Measurements from ENCODE around the gene CDC73.
"Not testable (repeated sequence)": the region's sequence is repeated elsewhere in the genome, so short reads cannot be mapped to it uniquely, and the experiment has no call there.

CDC73 gene

GRCh38 chr1:193188915-193189314 lies 67.1 kb downstream of the CDC73 start:
- not testable (repeated sequence) for H3K4me1 ChIP-seq (ENCODE audit: control insufficient read depth, low read depth, low read length); H3K9ac ChIP-seq (ENCODE audit: low read length); H3K56ac ChIP-seq (ENCODE audit: low read length); H2BK120ac ChIP-seq (ENCODE audit: low read depth, low read length); H2BK5ac ChIP-seq (ENCODE audit: low read length); H3K4me2 ChIP-seq (ENCODE audit: low read length); H4K5ac ChIP-seq (ENCODE audit: low read length); H3K27me3 ChIP-seq (ENCODE audit: insufficient read depth, low read length, poor library complexity); H3K79me1 ChIP-seq (ENCODE audit: low read length); H2BK15ac ChIP-seq (replicated peaks; ENCODE audit: low read depth); H3K18ac ChIP-seq (ENCODE audit: low read length); DNase-seq; H3K4ac ChIP-seq (ENCODE audit: low read depth, low read length); H3K79me2 ChIP-seq (ENCODE audit: control insufficient read depth, insufficient read depth, low read length); H3K27ac ChIP-seq (ENCODE audit: low read depth, low read length); H2AK5ac ChIP-seq (ENCODE audit: low read length); H3K23ac ChIP-seq (ENCODE audit: low read length); H4K8ac ChIP-seq (ENCODE audit: low read depth, low read length); H3K36me3 ChIP-seq (ENCODE audit: control insufficient read depth, insufficient read depth, low read length); H3K4me3 ChIP-seq (ENCODE audit: low read length)
- no CpG with 5 or more reads among the region's 7 CpGs for WGBS (ENCODE audit: extremely low coverage, insufficient coverage, low lambda C conversion rate)

- Histone ChIP-seq H3K23ac (ENCODE audit: low read length) (no peak overlapping the region), H2BK120ac (ENCODE audit: low read depth, low read length) (no peak overlapping the region), H3K27me3 (ENCODE audit: insufficient read depth, low read length, poor library complexity) (no peaks in the 10 kb centered on the region), H3K79me2 (ENCODE audit: control insufficient read depth, insufficient read depth, low read length) (peaks cover 9% of the 10 kb centered on the region), H2BK15ac (replicated peaks; ENCODE audit: low read depth) (no peak overlapping the region), H3K4me2 (ENCODE audit: low read length) (no peak overlapping the region), H2AK5ac (ENCODE audit: low read length) (no peak overlapping the region), H3K4me1 (ENCODE audit: control insufficient read depth, low read depth, low read length) (no peaks in the 10 kb centered on the region), H3K4me3 (ENCODE audit: low read length) (no peak overlapping the region), H3K27ac (ENCODE audit: low read depth, low read length) (no peak overlapping the region), H3K56ac (ENCODE audit: low read length) (no peak overlapping the region), H4K5ac (ENCODE audit: low read length) (no peak overlapping the region), H3K79me1 (ENCODE audit: low read length) (peaks cover 2% of the 10 kb centered on the region), H3K18ac (ENCODE audit: low read length) (no peak overlapping the region), H3K36me3 (ENCODE audit: control insufficient read depth, insufficient read depth, low read length) (no peaks in the 10 kb centered on the region), H4K8ac (ENCODE audit: low read depth, low read length) (no peak overlapping the region), H2BK5ac (ENCODE audit: low read length) (no peak overlapping the region), H3K9ac (ENCODE audit: low read length) (no peak overlapping the region), H3K4ac (ENCODE audit: low read depth, low read length) (no peak overlapping the region)
- no CpG with 5 or more reads among the region's 3 CpGs for WGBS (ENCODE audit: extremely low coverage, insufficient coverage, low lambda C conversion rate)
- no peak for DNase-seq
Measured at GRCh38 chr1:193189442-193190095, 67.7 kb downstream of the CDC73 start.

GRCh38 chr1:193190096-193190744 lies 68.4 kb downstream of the CDC73 start:
- Histone ChIP-seq H3K4me1 (ENCODE audit: control insufficient read depth, low read depth, low read length) (no peaks in the 10 kb centered on the region), H3K79me1 (ENCODE audit: low read length) (peaks cover 2% of the 10 kb centered on the region), H3K18ac (ENCODE audit: low read length) (no peak overlapping the region), H2BK15ac (replicated peaks; ENCODE audit: low read depth) (no peak overlapping the region), H3K23ac (ENCODE audit: low read length) (no peak overlapping the region), H3K36me3 (ENCODE audit: control insufficient read depth, insufficient read depth, low read length) (no peaks in the 10 kb centered on the region), H2BK120ac (ENCODE audit: low read depth, low read length) (no peak overlapping the region), H2AK5ac (ENCODE audit: low read length) (no peak overlapping the region), H3K79me2 (ENCODE audit: control insufficient read depth, insufficient read depth, low read length) (peaks cover 9% of the 10 kb centered on the region), H3K4ac (ENCODE audit: low read depth, low read length) (no peak overlapping the region), H3K4me3 (ENCODE audit: low read length) (no peak overlapping the region), H3K9ac (ENCODE audit: low read length) (no peak overlapping the region), H3K56ac (ENCODE audit: low read length) (no peak overlapping the region), H4K5ac (ENCODE audit: low read length) (no peak overlapping the region), H3K27me3 (ENCODE audit: insufficient read depth, low read length, poor library complexity) (no peaks in the 10 kb centered on the region), H4K8ac (ENCODE audit: low read depth, low read length) (no peak overlapping the region), H3K4me2 (ENCODE audit: low read length) (no peak overlapping the region), H3K27ac (ENCODE audit: low read depth, low read length) (no peak overlapping the region), H2BK5ac (ENCODE audit: low read length) (no peak overlapping the region)
- DNase-seq = no peak

GRCh38 chr1:193192586-193192985 lies 70.8 kb downstream of the CDC73 start:
- Histone ChIP-seq H3K23ac (ENCODE audit: low read length) (no peak overlapping the region), H3K27me3 (ENCODE audit: insufficient read depth, low read length, poor library complexity) (no peaks in the 10 kb centered on the region), H3K18ac (ENCODE audit: low read length) (no peak overlapping the region), H3K9ac (ENCODE audit: low read length) (no peak overlapping the region), H2BK15ac (replicated peaks; ENCODE audit: low read depth) (no peak overlapping the region), H3K79me2 (ENCODE audit: control insufficient read depth, insufficient read depth, low read length) (peaks cover 4% of the 10 kb centered on the region), H3K56ac (ENCODE audit: low read length) (no peak overlapping the region), H3K4ac (ENCODE audit: low read depth, low read length) (no peak overlapping the region), H3K4me1 (ENCODE audit: control insufficient read depth, low read depth, low read length) (no peaks in the 10 kb centered on the region), H4K8ac (ENCODE audit: low read depth, low read length) (no peak overlapping the region), H2BK120ac (ENCODE audit: low read depth, low read length) (no peak overlapping the region), H3K27ac (ENCODE audit: low read depth, low read length) (no peak overlapping the region), H3K79me1 (ENCODE audit: low read length) (peaks cover 3% of the 10 kb centered on the region), H4K5ac (ENCODE audit: low read length) (no peak overlapping the region), H2BK5ac (ENCODE audit: low read length) (no peak overlapping the region), H3K4me3 (ENCODE audit: low read length) (no peak overlapping the region), H3K36me3 (ENCODE audit: control insufficient read depth, insufficient read depth, low read length) (no peaks in the 10 kb centered on the region), H3K4me2 (ENCODE audit: low read length) (no peak overlapping the region), H2AK5ac (ENCODE audit: low read length) (no peak overlapping the region)
- no peak for DNase-seq
- no CpG with 5 or more reads among the region's 8 CpGs for WGBS (ENCODE audit: extremely low coverage, insufficient coverage, low lambda C conversion rate)

- H3K4ac ChIP-seq (ENCODE audit: low read depth, low read length) = no peak overlapping the region
- no peak overlapping the region for H4K5ac ChIP-seq (ENCODE audit: low read length)
- no CpG with 5 or more reads among the region's 4 CpGs for WGBS (ENCODE audit: extremely low coverage, insufficient coverage, low lambda C conversion rate)
- H3K36me3 ChIP-seq (ENCODE audit: control insufficient read depth, insufficient read depth, low read length) = no peaks in the 10 kb centered on the region
- H3K79me2 ChIP-seq (ENCODE audit: control insufficient read depth, insufficient read depth, low read length) = peaks cover 2% of the 10 kb centered on the region
- no peak for DNase-seq
- no peaks in the 10 kb centered on the region for H3K27me3 ChIP-seq (ENCODE audit: insufficient read depth, low read length, poor library complexity)
- H2BK15ac ChIP-seq (replicated peaks; ENCODE audit: low read depth) = no peak overlapping the region
- H3K4me3 ChIP-seq (ENCODE audit: low read length) = no peak overlapping the region
- no peak overlapping the region for H3K27ac ChIP-seq (ENCODE audit: low read depth, low read length)
- H2AK5ac ChIP-seq (ENCODE audit: low read length) = no peak overlapping the region
- no peak overlapping the region for H3K9ac ChIP-seq (ENCODE audit: low read length)
- H2BK120ac ChIP-seq (ENCODE audit: low read depth, low read length) = no peak overlapping the region
- no peak overlapping the region for H2BK5ac ChIP-seq (ENCODE audit: low read length)
- no peak overlapping the region for H4K8ac ChIP-seq (ENCODE audit: low read depth, low read length)
- peaks cover 3% of the 10 kb centered on the region for H3K79me1 ChIP-seq (ENCODE audit: low read length)
- no peak overlapping the region for H3K4me2 ChIP-seq (ENCODE audit: low read length)
- H3K56ac ChIP-seq (ENCODE audit: low read length) = no peak overlapping the region
- H3K18ac ChIP-seq (ENCODE audit: low read length) = no peak overlapping the region
- H3K4me1 ChIP-seq (ENCODE audit: control insufficient read depth, low read depth, low read length) = no peaks in the 10 kb centered on the region
- no peak overlapping the region for H3K23ac ChIP-seq (ENCODE audit: low read length)
Measured at GRCh38 chr1:193199940-193200339, 78.1 kb downstream of the CDC73 start.

- Histone ChIP-seq H2BK120ac (ENCODE audit: low read depth, low read length) (no peak overlapping the region), H3K79me2 (ENCODE audit: control insufficient read depth, insufficient read depth, low read length) (peaks cover 2% of the 10 kb centered on the region), H2AK5ac (ENCODE audit: low read length) (no peak overlapping the region), H3K27ac (ENCODE audit: low read depth, low read length) (no peak overlapping the region), H3K18ac (ENCODE audit: low read length) (no peak overlapping the region), H4K8ac (ENCODE audit: low read depth, low read length) (no peak overlapping the region), H3K23ac (ENCODE audit: low read length) (no peak overlapping the region), H3K79me1 (ENCODE audit: low read length) (peaks cover 3% of the 10 kb centered on the region), H3K36me3 (ENCODE audit: control insufficient read depth, insufficient read depth, low read length) (no peaks in the 10 kb centered on the region), H3K4me1 (ENCODE audit: control insufficient read depth, low read depth, low read length) (no peaks in the 10 kb centered on the region), H3K4ac (ENCODE audit: low read depth, low read length) (no peak overlapping the region), H2BK5ac (ENCODE audit: low read length) (no peak overlapping the region), H3K4me3 (ENCODE audit: low read length) (no peak overlapping the region), H3K9ac (ENCODE audit: low read length) (no peak overlapping the region), H3K56ac (ENCODE audit: low read length) (no peak overlapping the region), H3K27me3 (ENCODE audit: insufficient read depth, low read length, poor library complexity) (no peaks in the 10 kb centered on the region), H4K5ac (ENCODE audit: low read length) (no peak overlapping the region), H3K4me2 (ENCODE audit: low read length) (no peak overlapping the region), H2BK15ac (replicated peaks; ENCODE audit: low read depth) (no peak overlapping the region)
- WGBS (ENCODE audit: extremely low coverage, insufficient coverage, low lambda C conversion rate) = no CpG with 5 or more reads among the region's 2 CpGs
- no peak for DNase-seq
Measured at GRCh38 chr1:193201021-193201420, 79.2 kb downstream of the CDC73 start.

Data from mesendoderm (in vitro differentiated cells).